Measurements from ENCODE around the gene SLCO2A1.

The SLCO2A1 gene

GRCh38 chr3:133930341-133930933 is 99.3 kb downstream of the SLCO2A1 start:
- DNase-seq, result no peak

GRCh38 chr3:133928903-133929607 is 100.7 kb downstream of the SLCO2A1 start:
- DNase-seq, result no peak

- no peak for DNase-seq
These were observed 101.4 kb downstream of the SLCO2A1 start for GRCh38 chr3:133928136-133928893.

- DNase-seq, result peak; percentile 37
These were observed 102.1 kb downstream of the SLCO2A1 start for GRCh38 chr3:133927540-133928066.

GRCh38 chr3:133926736-133927539 is 102.8 kb downstream of the SLCO2A1 start:
- DNase-seq, result no peak

- DNase-seq, result no peak
These were observed 103.6 kb downstream of the SLCO2A1 start for GRCh38 chr3:133925960-133926735.

GRCh38 chr3:133924041-133924440 is 105.7 kb downstream of the SLCO2A1 start:
- DNase-seq, result no peak

- no peak for DNase-seq
These were observed 108.1 kb downstream of the SLCO2A1 start for GRCh38 chr3:133921592-133921991.

- DNase-seq, result no peak
These were observed 112.6 kb downstream of the SLCO2A1 start for GRCh38 chr3:133917144-133917543.

GRCh38 chr3:133915685-133916658 is 113.8 kb downstream of the SLCO2A1 start:
- DNase-seq, result no peak

GRCh38 chr3:133914839-133915600 is 114.7 kb downstream of the SLCO2A1 start:
- no peak for DNase-seq

GRCh38 chr3:133910422-133910821 is 119.3 kb downstream of the SLCO2A1 start:
- DNase-seq, result no peak

GRCh38 chr3:133905376-133905775 is 124.3 kb downstream of the SLCO2A1 start:
- DNase-seq, result no peak

GRCh38 chr3:133901847-133902246 is 127.9 kb downstream of the SLCO2A1 start:
- no peak for DNase-seq

GRCh38 chr3:133901083-133901482 is 128.6 kb downstream of the SLCO2A1 start:
- no peak for DNase-seq

GRCh38 chr3:133899311-133899710 is 130.4 kb downstream of the SLCO2A1 start:
- no peak for DNase-seq

- no peak for DNase-seq
These were observed 132.2 kb downstream of the SLCO2A1 start for GRCh38 chr3:133897547-133897946.

GRCh38 chr3:133896002-133896761 is 133.5 kb downstream of the SLCO2A1 start:
- no peak for DNase-seq
